ENCODE measurements around the gene CHRM2. TPM values are rescaled to one million over a fixed set of nuclear protein-coding genes. Genes with fewer than 3 reads are reported as not detected.

CHRM2 gene
- total and polyA plus RNA-seq, 2 of the 8 experiments (the other 6 are each of a cell fraction or from before 2014, with no cell fraction given): 0.17 to 0.32 TPM

DNA sequence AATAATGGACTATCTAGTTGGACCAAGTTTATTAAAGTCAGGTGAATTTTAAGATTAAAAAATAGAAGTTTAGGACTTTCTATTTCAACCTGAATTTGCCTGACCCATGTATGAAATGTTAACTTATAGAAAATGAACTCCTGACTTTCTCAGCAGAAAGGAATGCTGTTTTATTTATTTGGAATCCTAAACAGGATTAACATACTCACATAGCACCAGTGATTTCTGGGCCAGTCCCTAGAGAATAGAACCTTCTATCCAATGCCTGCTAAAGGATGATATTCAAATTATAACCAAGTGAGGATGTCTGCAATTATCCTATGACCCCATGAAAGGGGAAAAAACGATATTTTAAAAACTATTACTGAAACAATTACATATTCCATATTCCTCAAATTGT, 148.8 kb downstream of the CHRM2 start:
- H3K27me3 ChIP-seq (replicated peaks in 1 of 4; ENCODE audit: control insufficient read depth in 3 of 4, extremely low read depth in 1 of 4, insufficient read depth in 3 of 4, low read length in 3 of 4): peaks cover 0 to 1% (median 0%) of the 10 kb centered on the region in 4 experiments; a peak in 1 of 7 replicates
- TF ChIP-seq POLR2A (IDR thresholded peaks at IDR 0.05; ENCODE audit: control extremely low read depth in 1 of 2, low read depth in 2 of 2, low read length in 2 of 2) (no peak), GTF2F1 (IDR thresholded peaks at IDR 0.05; ENCODE audit: borderline replicate concordance, low read depth, low read length) (no peak), SIN3A (conservative IDR thresholded peaks at IDR 0.05 in 1 of 2, IDR thresholded peaks at IDR 0.05 in 1 of 2; ENCODE audit: low read depth in 1 of 2, low read length in 2 of 2) (no peak), EP300 (IDR thresholded peaks at IDR 0.05; ENCODE audit: borderline replicate concordance in 1 of 2, low read depth in 2 of 2, low read length in 2 of 2) (no peak), TEAD4 (IDR thresholded peaks at IDR 0.05; ENCODE audit: low read depth, low read length) (no peak), SIX5 (IDR thresholded peaks at IDR 0.05; ENCODE audit: low read depth, low read length) (no peak), TAF7 (optimal IDR thresholded peaks at IDR 0.05; ENCODE audit: borderline replicate concordance, low read depth, low read length) (no peak), CBX5 (IDR thresholded peaks at IDR 0.05; ENCODE audit: low read depth, low read length) (no peak), JUN (IDR thresholded peaks at IDR 0.05; ENCODE audit: low read depth, low read length) (no peak), ZNF274 (IDR thresholded peaks at IDR 0.05; ENCODE audit: borderline replicate concordance, extremely low read depth, low read length) (no peak), TBP (IDR thresholded peaks at IDR 0.05; ENCODE audit: low read depth, low read length) (no peak)
- TF ChIP-seq, protein P1, sequence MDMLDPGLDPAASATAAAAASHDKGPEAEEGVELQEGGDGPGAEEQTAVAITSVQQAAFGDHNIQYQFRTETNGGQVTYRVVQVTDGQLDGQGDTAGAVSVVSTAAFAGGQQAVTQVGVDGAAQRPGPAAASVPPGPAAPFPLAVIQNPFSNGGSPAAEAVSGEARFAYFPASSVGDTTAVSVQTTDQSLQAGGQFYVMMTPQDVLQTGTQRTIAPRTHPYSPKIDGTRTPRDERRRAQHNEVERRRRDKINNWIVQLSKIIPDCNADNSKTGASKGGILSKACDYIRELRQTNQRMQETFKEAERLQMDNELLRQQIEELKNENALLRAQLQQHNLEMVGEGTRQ (IDR thresholded peaks at IDR 0.05; ENCODE audit: low read length): no peak
- no peak overlapping the region for H2AFZ ChIP-seq (ENCODE audit: low read length)
- no peak overlapping the region for H4K5ac ChIP-seq (ENCODE audit: insufficient read length, low read depth, low read length)
- no peak overlapping the region for H3K9ac ChIP-seq (replicated peaks in 1 of 4; ENCODE audit: extremely low read depth in 1 of 4, low read depth in 3 of 4, low read length in 3 of 4)
- POLR2A ChIA-PET (ENCODE audit: partially characterized antibody): no interaction called here
- H3K79me1 ChIP-seq (ENCODE audit: low read depth, low read length): no peaks in the 10 kb centered on the region
- H2BK15ac ChIP-seq (ENCODE audit: low read length): no peak overlapping the region
- H3K36me3 ChIP-seq (ENCODE audit: control insufficient read depth in 2 of 4, insufficient read depth in 4 of 4, low read length in 3 of 4): no peaks in the 10 kb centered on the region
- DNase-seq (ENCODE audit: low read depth in 1 of 2, low spot score in 2 of 2) (no peak), FAIRE-seq (no peak)
- H3K79me2 ChIP-seq (ENCODE audit: control insufficient read depth in 1 of 2, insufficient read depth in 2 of 2, low read length in 2 of 2): no peaks in the 10 kb centered on the region
- no peak overlapping the region for H2BK120ac ChIP-seq (replicated peaks; ENCODE audit: low read depth, low read length)
- CTCF ChIA-PET (ENCODE audit: partially characterized antibody): no interaction called here
- no peaks in the 10 kb centered on the region for H4K20me1 ChIP-seq (replicated peaks in 1 of 2; ENCODE audit: control insufficient read depth in 1 of 2, insufficient read depth in 2 of 2, low read length in 2 of 2)
- H3K23me2 ChIP-seq (ENCODE audit: low read depth, low read length): no peaks in the 10 kb centered on the region
- H3K23ac ChIP-seq (ENCODE audit: insufficient read length): no peak overlapping the region
- no peaks in the 10 kb centered on the region for H3K9me3 ChIP-seq (ENCODE audit: insufficient read depth in 2 of 2, low read depth in 1 of 2, low read length in 1 of 2)
- no peak overlapping the region for H3K4me2 ChIP-seq (ENCODE audit: insufficient read depth in 1 of 2, low read depth in 2 of 2, low read length in 2 of 2)
- no peak overlapping the region for H3K14ac ChIP-seq (ENCODE audit: insufficient read length)
- H3K4ac ChIP-seq (replicated peaks; ENCODE audit: insufficient read length, low read depth, low read length): no peak overlapping the region
- H3K4me1 ChIP-seq (replicated peaks in 1 of 4; ENCODE audit: control insufficient read depth in 3 of 4, insufficient read depth in 4 of 4, low read length in 3 of 4): peaks cover 0 to 7% (median 1%) of the 10 kb centered on the region in 4 experiments; a peak in 1 of 7 replicates
- WGBS, 2 experiments (ENCODE audit: extremely low coverage in 1 of 2, insufficient coverage in 1 of 2, insufficient read length in 1 of 2, insufficient replicate concordance in 2 of 2, low coverage in 1 of 2, low lambda C conversion rate in 2 of 2, missing lambda C conversion rate in 1 of 2): 67% methylated on average over 1 of the region's 1 CpG; no CpG with 5 or more reads in 1 of the 2 experiments
- H3K4me3 ChIP-seq (ENCODE audit: extremely low read depth in 1 of 4, insufficient read depth in 2 of 4, low read depth in 3 of 4, low read length in 4 of 4): no peak overlapping the region
- H3K56ac ChIP-seq (replicated peaks; ENCODE audit: insufficient read length, low read depth, low read length): no peak overlapping the region
- H4K91ac ChIP-seq (replicated peaks; ENCODE audit: insufficient read length, low read length): no peak overlapping the region
- no peak overlapping the region for H4K8ac ChIP-seq (ENCODE audit: extremely low read depth, insufficient read depth, low read length)
- no peak overlapping the region for H2AK5ac ChIP-seq (ENCODE audit: low read depth, low read length)
- no peak overlapping the region for H3K18ac ChIP-seq (ENCODE audit: extremely low read depth, low read length)
- H2BK12ac ChIP-seq (ENCODE audit: low read depth, low read length): no peak overlapping the region
- H2BK5ac ChIP-seq (ENCODE audit: low read depth, low read length): no peak overlapping the region
- no peak overlapping the region for H2BK20ac ChIP-seq (ENCODE audit: low read length)
- H3K27ac ChIP-seq (ENCODE audit: low read depth, low read length): no peak overlapping the region

Measured in H1 (cell line).